Measurements from ENCODE around the gene OBI1.

DNA sequence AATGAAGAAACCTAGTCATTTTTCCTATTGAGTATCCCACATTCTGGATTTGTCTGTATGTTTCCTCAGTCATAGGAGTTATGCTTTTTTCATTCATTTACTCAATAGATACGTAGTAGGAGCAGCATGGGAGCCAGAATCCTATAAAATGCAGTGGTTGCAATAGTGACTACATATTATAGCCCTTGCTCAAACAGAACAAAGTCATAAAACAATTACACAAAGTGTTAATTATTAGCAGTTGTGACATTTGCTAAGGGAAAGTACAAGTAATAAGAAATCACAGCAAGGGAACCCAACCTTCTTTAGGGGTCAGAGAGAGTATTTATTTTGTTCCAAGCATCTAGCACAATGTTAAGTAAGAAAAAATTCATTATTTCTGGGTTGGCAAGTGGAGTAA, 27.9 kb downstream of the OBI1 start:
- TF ChIP-seq POLR2A (IDR thresholded peaks at IDR 0.05; ENCODE audit: low read depth, low read length) (no peak), POLR2AphosphoS5 (IDR thresholded peaks at IDR 0.05; ENCODE audit: low read depth, low read length) (no peak), TAF1 (IDR thresholded peaks at IDR 0.05; ENCODE audit: low read depth, low read length) (no peak), PAX5 (IDR thresholded peaks at IDR 0.05; ENCODE audit: insufficient read depth, low read length, severe bottlenecking) (no peak), SPI1 (IDR thresholded peaks at IDR 0.05; ENCODE audit: low read depth, low read length) (no peak)
